ENCODE data around the gene GRIN2D.
A peak's percentile ranks its signal among the peaks of the same experiment; 100 is the strongest.
"Not testable (repeated sequence)": the region's sequence is repeated elsewhere in the genome, so short reads cannot be mapped to it uniquely, and the experiment has no call there.

GRIN2D gene

DNA sequence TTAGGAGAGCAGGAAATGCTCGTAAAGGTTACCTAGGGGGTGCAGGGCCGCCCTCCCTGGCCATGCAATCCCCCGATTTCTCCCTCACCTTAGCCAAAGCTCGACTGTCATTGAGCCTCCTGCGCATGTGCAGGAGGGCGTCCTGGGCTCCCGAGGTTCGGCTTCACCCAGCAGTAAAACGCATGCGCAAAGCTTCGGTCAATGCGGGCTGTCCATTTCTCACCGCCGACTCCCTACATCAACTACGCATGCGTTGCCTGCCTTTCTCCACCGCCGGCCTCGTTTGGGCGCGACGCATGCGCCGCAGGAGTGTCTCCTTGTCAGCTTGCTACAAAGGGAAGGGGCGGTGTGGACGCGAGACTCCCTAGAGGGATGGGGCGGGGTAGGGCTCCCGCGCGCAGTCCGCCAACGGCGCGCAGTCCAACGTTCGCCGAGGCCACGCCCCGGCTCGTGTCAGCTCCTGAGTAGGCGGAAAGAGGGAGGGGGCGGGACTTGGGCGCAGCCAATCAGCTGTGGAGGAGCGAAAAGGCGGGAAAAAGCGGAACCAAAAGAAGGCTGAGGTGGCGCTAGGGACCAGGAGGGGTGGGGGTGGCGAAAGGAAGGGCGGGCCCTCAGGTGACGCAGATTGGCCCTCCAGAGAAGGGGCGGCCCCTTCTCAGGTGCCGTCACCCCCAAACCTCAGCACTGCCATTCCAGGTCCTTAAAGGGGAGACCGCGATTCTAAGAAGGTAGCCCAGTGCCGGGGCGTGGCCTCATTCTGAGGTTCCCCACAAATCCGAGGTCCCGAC is 29.5 kb upstream of the GRIN2D start, which contains the start of the genes SYNGR4 and TMEM143:
TSS of gene SYNGR4 (plus strand) at position 558 of the 788 bp plus-strand sequence. CDS start 1,476 bp downstream, outside the sequence.
TSS of gene TMEM143 (minus strand) at position 131 of the 788 bp plus-strand sequence. CDS start at position 111, 20 bp downstream.
- H3K36me3 Mint-ChIP-seq, result peaks cover 10% of the 10 kb centered on the region
- peaks cover 21% of the 10 kb centered on the region for H3K4me1 Mint-ChIP-seq
- H3K27me3 Mint-ChIP-seq, result no peaks in the 10 kb centered on the region
- peak within 1 kb of the TSS; percentile 73 for H3K4me3 Mint-ChIP-seq
- ATAC-seq, result peak; percentile 94
- H3K27ac Mint-ChIP-seq, result peak within 1 kb of the TSS; percentile 85
- no peaks in the 10 kb centered on the region for H3K9me3 Mint-ChIP-seq

- no peaks in the 10 kb centered on the region for H3K27me3 Mint-ChIP-seq
- no peaks in the 10 kb centered on the region for H3K9me3 Mint-ChIP-seq
- H3K4me3 Mint-ChIP-seq, result peak overlapping the region; percentile 73
- peaks cover 21% of the 10 kb centered on the region for H3K4me1 Mint-ChIP-seq
- ATAC-seq, result no peak
- H3K27ac Mint-ChIP-seq, result peak overlapping the region; percentile 85
- peaks cover 2% of the 10 kb centered on the region for H3K36me3 Mint-ChIP-seq
These were observed 28.7 kb upstream of the GRIN2D start for GRCh38 chr19:48364598-48365348.

DNA sequence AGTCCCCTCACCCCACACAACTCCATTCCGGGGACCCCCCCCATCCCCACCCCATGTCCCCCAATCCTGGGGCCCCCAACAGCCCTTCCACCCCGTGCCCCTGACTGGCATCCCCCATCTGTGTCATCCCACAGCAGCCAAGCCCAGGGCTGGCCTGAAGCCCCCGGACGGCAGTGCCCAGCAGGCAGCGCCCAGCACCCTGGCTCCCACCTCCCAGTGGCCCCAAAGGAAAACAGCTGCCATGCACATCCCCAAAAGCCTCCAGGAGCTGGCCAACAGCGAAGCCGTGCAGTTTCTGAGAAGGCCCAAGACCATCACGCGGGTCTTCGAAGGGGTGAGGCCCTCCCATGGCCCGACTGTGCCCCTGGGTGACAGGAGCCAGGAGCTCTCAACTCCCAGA is 27.9 kb upstream of the GRIN2D start:
- ATAC-seq, result no peak
- Mint-ChIP-seq H3K9me3 (no peaks in the 10 kb centered on the region), H3K4me3 (peak overlapping the region; percentile 73), H3K27me3 (no peaks in the 10 kb centered on the region), H3K27ac (peak overlapping the region; percentile 85), H3K4me1 (peaks cover 21% of the 10 kb centered on the region), H3K36me3 (no peaks in the 10 kb centered on the region)

- H3K27ac Mint-ChIP-seq, result no peak overlapping the region
- no peaks in the 10 kb centered on the region for H3K9me3 Mint-ChIP-seq
- H3K27me3 Mint-ChIP-seq, result peaks cover 5% of the 10 kb centered on the region
- no peak for ATAC-seq
- no peaks in the 10 kb centered on the region for H3K36me3 Mint-ChIP-seq
- peaks cover 18% of the 10 kb centered on the region for H3K4me1 Mint-ChIP-seq
- H3K4me3 Mint-ChIP-seq, result no peak overlapping the region
These were observed 25.6 kb upstream of the GRIN2D start for GRCh38 chr19:48367855-48368254.

- no peaks in the 10 kb centered on the region for H3K9me3 Mint-ChIP-seq
- H3K4me1 Mint-ChIP-seq, result peaks cover 9% of the 10 kb centered on the region
- H3K4me3 Mint-ChIP-seq, result no peak overlapping the region
- peaks cover 15% of the 10 kb centered on the region for H3K27me3 Mint-ChIP-seq
- ATAC-seq, result no peak
- no peaks in the 10 kb centered on the region for H3K36me3 Mint-ChIP-seq
- no peak overlapping the region for H3K27ac Mint-ChIP-seq
These were observed 24.5 kb upstream of the GRIN2D start for GRCh38 chr19:48368936-48369335.

DNA sequence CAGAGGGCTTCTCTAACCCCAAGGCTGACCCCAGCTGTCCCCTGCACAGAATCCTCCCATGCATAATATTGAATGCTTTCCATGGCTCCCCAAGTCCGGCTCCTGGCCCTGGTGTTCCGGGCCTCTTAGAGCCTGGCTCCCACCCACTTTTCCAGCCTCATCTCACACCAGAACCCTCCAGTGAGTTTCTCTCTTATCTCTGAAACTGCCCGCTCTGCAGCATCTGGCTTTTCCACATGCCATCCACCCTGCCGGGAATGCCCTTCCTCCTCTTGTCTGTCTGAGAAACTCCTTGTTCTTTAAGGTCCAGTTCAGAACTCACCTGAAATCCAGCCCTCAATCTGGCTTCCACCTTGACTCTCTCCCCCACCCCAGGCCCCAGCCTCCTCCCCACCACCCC is 22.5 kb upstream of the GRIN2D start:
- Mint-ChIP-seq H3K4me1 (no peaks in the 10 kb centered on the region), H3K36me3 (no peaks in the 10 kb centered on the region), H3K4me3 (no peak overlapping the region), H3K27me3 (peaks cover 27% of the 10 kb centered on the region), H3K27ac (no peak overlapping the region), H3K9me3 (no peaks in the 10 kb centered on the region)
- ATAC-seq, result no peak

GRCh38 chr19:48371367-48371766 is 22.1 kb upstream of the GRIN2D start:
- Mint-ChIP-seq H3K27ac (no peak overlapping the region), H3K9me3 (no peaks in the 10 kb centered on the region), H3K4me3 (no peak overlapping the region), H3K4me1 (no peaks in the 10 kb centered on the region), H3K27me3 (peaks cover 31% of the 10 kb centered on the region), H3K36me3 (no peaks in the 10 kb centered on the region)
- ATAC-seq, result no peak

GRCh38 chr19:48371771-48372170 is 21.7 kb upstream of the GRIN2D start:
- not testable (repeated sequence) for H3K4me3 Mint-ChIP-seq, H3K9me3 Mint-ChIP-seq, H3K27ac Mint-ChIP-seq, ATAC-seq, H3K4me1 Mint-ChIP-seq, H3K36me3 Mint-ChIP-seq
- H3K27me3 Mint-ChIP-seq, result peaks cover 33% of the 10 kb centered on the region

DNA sequence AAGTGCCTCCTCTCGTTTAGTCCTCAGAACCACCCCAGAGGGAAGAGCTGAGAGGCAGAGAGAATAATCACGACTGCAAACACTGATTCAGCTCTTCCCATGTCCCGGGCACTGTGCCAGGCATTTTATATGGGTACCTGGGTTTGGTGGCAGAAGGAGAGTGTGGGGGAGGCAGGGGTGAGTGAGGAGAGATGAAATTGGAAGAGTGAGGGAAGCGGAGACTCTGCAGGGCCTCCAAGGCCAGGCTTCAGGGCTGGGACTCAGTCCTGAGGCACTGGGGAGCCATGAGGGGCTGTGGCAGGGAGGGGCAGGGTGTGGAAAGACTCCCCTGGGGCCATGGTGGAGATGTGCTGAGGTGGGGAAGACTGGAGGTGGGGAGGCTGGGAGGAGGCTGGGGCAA is 20.6 kb upstream of the GRIN2D start:
- H3K27ac Mint-ChIP-seq, result peak overlapping the region; percentile 22
- no peaks in the 10 kb centered on the region for H3K9me3 Mint-ChIP-seq
- H3K36me3 Mint-ChIP-seq, result no peaks in the 10 kb centered on the region
- H3K4me1 Mint-ChIP-seq, result no peaks in the 10 kb centered on the region
- no peak for ATAC-seq
- H3K4me3 Mint-ChIP-seq, result no peak overlapping the region
- peaks cover 33% of the 10 kb centered on the region for H3K27me3 Mint-ChIP-seq

GRCh38 chr19:48373567-48373966 is 19.9 kb upstream of the GRIN2D start:
- Mint-ChIP-seq H3K9me3 (no peaks in the 10 kb centered on the region), H3K4me1 (no peaks in the 10 kb centered on the region), H3K36me3 (no peaks in the 10 kb centered on the region), H3K27me3 (peaks cover 33% of the 10 kb centered on the region), H3K27ac (no peak overlapping the region), H3K4me3 (no peak overlapping the region)
- ATAC-seq, result no peak

DNA sequence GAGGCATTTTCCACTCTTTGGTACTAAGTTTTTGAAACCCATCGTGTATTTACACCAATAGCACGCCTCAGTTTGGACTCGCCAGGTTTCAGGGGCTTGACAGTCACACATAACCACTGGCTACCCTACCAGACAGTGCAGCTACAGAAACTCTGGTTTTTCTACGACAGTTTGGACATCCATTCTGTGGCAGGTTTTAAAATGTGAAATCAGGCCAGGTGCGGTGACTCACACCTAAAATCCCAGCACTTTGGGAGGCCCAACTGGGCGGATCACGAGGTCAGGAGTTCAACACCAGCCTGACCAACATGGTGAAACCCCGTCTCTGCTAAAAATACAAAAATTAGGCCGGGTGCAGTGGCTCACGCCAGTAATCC is 15.3 kb upstream of the GRIN2D start:
- H3K9me3 Mint-ChIP-seq, result no peaks in the 10 kb centered on the region
- H3K27ac Mint-ChIP-seq, result no peak overlapping the region
- peaks cover 17% of the 10 kb centered on the region for H3K36me3 Mint-ChIP-seq
- no peaks in the 10 kb centered on the region for H3K4me1 Mint-ChIP-seq
- no peak overlapping the region for H3K4me3 Mint-ChIP-seq
- H3K27me3 Mint-ChIP-seq, result peaks cover 25% of the 10 kb centered on the region
- ATAC-seq, result no peak

DNA sequence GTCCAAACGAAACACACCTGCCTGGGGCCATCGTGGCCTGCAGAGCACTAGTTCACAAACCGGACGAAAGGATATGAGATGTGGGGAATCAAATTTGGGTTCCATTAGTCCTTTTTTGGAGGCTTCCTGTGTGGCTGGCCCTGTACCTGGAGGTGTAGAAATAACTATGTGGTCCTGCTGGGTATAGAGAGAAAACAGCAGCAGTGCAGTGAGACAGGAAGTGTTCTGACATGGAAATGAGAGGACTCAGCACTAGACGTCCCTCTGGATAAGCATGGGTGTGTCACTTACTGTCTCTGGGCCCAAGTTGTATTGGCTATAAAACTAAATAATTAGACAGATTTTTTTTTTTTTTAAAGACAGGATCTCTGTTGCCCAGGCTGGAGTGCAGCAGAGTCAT is 14.4 kb upstream of the GRIN2D start:
- H3K9me3 Mint-ChIP-seq, result no peaks in the 10 kb centered on the region
- ATAC-seq, result no peak
- peaks cover 22% of the 10 kb centered on the region for H3K36me3 Mint-ChIP-seq
- no peaks in the 10 kb centered on the region for H3K4me1 Mint-ChIP-seq
- peaks cover 16% of the 10 kb centered on the region for H3K27me3 Mint-ChIP-seq
- no peak overlapping the region for H3K27ac Mint-ChIP-seq
- H3K4me3 Mint-ChIP-seq, result no peak overlapping the region

DNA sequence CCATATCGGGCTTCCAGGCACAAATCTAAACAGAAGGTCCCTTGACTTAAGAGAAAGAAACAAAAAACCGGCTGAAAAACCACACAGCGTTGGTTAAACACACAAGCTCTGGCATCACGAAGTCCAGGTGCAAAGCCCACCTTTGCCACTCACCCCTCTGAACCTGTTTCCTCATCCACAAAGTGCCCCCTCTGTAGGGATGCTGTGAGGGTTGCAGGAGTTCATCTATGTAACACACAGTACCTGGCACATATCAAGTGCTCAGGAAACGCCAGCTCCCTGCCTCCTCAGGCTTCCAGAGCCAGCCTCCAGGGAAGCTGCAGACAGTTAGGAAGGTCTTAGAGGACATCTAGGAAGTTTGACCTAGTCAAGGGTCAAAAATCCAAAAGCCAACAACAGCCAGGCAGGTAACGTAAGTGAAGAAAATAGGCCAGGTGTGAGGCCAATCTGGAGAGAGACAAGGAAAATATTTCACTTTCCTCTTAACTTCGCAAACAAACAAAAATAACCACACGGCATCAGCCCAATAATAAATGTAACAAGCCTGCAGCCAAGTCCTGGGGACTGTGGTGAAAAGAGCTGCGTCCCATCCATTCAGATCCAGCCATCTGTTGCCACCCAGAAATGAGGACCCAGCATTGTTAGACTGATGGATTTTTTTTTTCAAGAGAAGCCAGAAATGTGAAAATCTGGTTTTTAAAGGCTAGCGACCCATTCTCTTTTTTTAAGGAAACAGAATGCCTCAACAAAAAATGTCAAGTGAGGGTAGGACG is 12.1 kb upstream of the GRIN2D start:
- no peak for ATAC-seq
- Mint-ChIP-seq H3K4me1 (no peaks in the 10 kb centered on the region), H3K36me3 (peaks cover 40% of the 10 kb centered on the region), H3K27ac (no peak overlapping the region), H3K4me3 (no peak overlapping the region), H3K27me3 (peaks cover 2% of the 10 kb centered on the region), H3K9me3 (no peaks in the 10 kb centered on the region)

GRCh38 chr19:48382286-48382685 is 11.2 kb upstream of the GRIN2D start:
- no peak for ATAC-seq
- H3K4me1 Mint-ChIP-seq, result no peaks in the 10 kb centered on the region
- H3K27ac Mint-ChIP-seq, result no peak overlapping the region
- no peak overlapping the region for H3K4me3 Mint-ChIP-seq
- no peaks in the 10 kb centered on the region for H3K27me3 Mint-ChIP-seq
- peaks cover 40% of the 10 kb centered on the region for H3K36me3 Mint-ChIP-seq
- H3K9me3 Mint-ChIP-seq, result no peaks in the 10 kb centered on the region

DNA sequence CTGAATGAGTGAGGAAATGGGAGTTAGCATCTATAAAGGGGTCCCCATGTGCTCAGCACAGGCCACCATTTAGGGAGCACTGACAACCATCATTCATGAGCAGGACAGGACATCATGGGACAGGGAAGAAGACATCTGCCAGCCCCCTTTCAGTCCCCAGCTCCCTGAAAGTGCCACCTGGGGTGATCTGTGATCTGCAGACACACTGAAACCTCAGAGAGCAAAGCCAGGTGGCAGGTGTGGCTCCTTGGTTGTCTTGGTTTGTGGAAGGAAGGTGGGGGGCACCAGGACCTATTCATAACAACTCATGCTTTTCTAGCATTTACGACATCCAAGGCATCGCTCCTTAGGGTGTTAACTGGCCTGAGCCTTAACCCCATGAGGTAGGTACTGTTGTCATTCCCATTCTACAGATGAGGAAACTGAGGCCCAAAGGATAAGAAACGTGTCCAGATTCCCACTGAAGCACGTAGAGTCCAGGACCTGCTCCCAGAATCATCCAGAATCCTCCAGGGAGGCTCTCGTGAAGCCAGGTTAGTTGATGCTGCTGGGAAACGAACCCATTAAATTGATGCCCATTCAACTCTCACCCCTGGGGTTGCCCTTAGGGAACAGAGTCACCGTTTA is 7.9 kb upstream of the GRIN2D start:
- Mint-ChIP-seq H3K4me3 (no peak overlapping the region), H3K36me3 (peaks cover 55% of the 10 kb centered on the region), H3K27me3 (no peaks in the 10 kb centered on the region), H3K9me3 (no peaks in the 10 kb centered on the region), H3K27ac (no peak overlapping the region), H3K4me1 (peaks cover 13% of the 10 kb centered on the region)
- no peak for ATAC-seq

All from stimulated activated memory B cell treated with anti-CD40 and anti-IgM and Interleukin-4, amounts not matched to agents 10 μg/mL and 1 μg/mL and 100 μg/mL, for 72 hours (primary cell).